ENCODE measurements around the gene PHLDA2.

The PHLDA2 gene

DNA sequence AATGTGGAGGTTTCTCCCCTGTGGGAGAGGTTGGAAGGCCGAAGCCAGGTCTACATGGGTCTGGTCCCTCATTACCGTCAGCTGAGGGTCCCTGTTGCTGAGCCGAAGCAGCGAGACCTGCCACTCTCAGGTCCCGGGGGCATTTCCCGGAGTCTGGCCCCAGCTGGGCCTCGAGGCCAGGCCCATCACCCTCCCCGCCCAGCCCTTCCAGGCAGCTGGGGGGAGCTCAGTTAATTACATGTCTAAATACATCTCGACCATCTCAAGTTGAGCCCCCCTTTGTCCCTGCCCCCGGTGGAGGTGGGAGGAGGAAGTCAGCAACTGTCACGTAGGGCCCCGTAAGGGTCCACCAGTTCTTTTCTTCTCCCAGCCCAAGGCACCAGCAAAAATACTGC is 47.2 kb downstream of the PHLDA2 start:
- no peak for DNase-seq (ENCODE audit: low spot score)

DNA sequence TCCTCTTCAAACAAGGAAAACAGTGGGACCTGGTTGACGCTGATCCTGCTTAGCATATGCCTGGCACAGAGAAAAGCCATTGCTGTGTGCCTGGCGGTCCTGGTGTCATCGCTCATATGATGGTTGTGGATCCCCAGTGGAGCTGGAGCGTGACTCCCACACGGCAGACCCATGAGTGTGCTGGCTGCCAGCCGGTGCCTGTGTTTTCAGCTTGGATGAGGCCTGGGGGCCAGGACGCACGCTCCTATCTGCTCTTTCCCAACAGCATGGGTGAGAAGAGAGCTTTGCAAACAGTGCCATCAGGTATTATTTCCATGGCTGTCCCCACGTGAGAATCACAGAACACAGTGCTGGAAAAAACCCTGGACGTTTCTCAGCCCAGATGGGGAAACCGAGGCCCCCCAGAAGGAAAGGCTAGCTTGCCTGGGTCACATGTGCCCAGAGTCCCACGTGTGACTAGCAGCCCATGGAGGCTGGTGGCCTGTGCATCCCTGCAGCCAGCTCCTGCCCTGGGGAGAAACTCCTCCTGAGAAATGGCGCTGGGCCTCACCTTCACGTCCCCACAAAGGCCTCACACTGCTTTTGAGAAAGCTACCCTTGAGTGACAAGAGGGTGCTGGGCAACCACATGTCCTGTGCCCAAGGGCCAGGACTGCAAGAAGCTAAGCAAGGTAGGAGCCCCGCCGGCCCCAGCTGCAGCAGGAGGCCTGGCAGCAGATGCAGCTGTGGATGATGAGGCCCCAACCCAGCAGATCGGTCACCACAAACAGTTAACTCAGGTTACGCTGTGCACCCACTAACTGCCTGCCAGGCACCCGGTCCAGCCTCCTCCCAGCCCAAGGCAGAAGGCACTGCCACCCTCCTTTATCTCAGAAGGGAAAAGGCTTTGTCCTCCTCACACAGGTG is 47.9 kb downstream of the PHLDA2 start:
- no peak for DNase-seq (ENCODE audit: low spot score)

DNA sequence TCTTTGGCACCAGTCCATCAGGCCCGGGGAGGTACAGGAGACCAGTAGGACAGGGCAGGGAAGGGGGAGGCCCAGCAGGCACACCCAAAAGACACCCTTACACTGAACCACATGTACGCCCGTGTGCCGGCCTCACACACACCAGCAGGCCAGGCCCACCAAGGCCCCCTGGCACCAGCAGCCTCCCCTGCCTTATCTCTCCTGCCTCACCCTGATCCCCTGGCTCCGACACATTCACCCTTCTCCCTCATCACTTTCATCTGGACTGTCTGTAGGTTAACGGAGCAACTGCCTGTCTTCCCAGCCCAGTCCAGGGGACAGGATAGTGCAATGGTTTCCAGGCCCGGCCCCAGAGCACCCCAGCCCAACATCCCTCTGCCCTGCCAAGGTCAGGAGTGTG is 48.6 kb downstream of the PHLDA2 start:
- DNase-seq (ENCODE audit: low spot score): no peak

DNA sequence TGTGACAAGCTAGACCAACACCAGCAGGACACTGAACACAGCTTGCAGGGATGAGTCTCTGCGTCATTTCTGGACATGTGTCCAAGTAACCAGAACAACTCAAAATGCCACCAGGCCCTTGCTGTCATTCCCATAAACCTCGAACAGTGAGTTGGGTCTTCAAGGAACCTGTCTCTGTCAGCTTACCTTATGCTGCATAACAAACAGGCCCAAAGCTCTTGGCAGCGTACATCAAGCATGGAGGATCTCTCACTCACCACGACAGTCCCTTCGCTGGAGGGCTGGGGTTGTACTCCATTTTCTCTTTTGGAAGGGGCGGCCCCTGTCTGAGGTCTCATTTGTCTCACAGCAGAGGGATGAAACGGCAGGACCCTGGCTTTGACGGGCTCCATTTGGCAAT is 50.4 kb downstream of the PHLDA2 start:
- no peak for DNase-seq (ENCODE audit: low spot score)
